ENCODE data around the gene SSU72.

The SSU72 gene

DNA sequence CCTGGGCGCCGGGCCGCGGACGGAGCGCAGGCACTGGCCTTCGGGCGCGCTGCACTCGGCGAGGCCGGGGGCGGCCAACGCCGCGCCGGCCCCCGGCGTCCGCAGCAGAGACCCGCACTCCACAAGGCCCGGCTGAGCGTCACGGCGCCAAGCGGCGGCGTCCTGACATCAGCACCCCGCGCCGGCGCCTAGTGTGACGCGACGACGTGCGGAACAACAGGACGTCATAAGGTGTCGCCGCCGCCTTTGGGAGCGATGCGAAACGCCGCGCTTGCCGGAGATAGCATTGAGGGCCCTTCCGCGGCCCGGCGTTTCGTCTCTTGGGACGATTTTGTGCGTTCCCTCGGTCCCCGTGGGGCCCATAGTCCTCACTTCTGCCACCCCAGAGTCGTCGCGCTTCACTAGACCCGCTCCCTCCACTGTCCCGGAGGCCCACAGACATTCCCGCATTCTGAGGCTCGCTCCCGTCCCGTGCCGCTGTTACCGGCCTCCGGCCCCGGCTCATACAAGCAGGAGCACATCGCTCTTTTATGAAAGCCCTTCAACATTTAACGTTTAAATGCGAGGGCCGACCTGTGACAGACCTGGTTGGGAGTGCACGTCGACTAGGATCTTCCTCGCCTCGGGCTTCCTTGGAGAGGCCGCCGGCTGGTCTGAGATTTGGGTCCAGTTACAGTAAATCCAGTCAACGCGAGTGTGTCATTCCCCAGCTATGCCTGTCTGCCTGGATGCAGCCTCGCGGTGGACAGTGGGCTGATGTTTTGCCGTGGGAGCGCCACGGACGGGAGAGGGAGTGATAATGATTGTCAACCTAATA is at the start of gene SSU72:
Gene SSU72, minus strand, starts transcription at position 143 of the 817 bp plus-strand sequence. CDS start 306 bp downstream, outside the sequence.
- Histone ChIP-seq H3K9me3 (ENCODE audit: control insufficient read depth in 5 of 5, low read length in 5 of 5) (no peaks in the 10 kb centered on the region), H3K27me3 (ENCODE audit: control insufficient read depth in 5 of 5, insufficient read depth in 4 of 5, low read length in 5 of 5) (peaks cover 0 to 4% (median 0%) of the 10 kb centered on the region in 5 donors), H3K27ac (ENCODE audit: low read depth, low read length) (peak within 1 kb of the TSS; percentile 98), H3K4me1 (ENCODE audit: control insufficient read depth in 5 of 5, insufficient read depth in 5 of 5, low read length in 5 of 5) (peaks cover 2 to 27% (median 25%) of the 10 kb centered on the region in 5 donors), H3K36me3 (ENCODE audit: control insufficient read depth in 5 of 5, insufficient read depth in 5 of 5, low read length in 5 of 5) (peaks cover 0 to 6% (median 0%) of the 10 kb centered on the region in 5 donors), H3K4me3 (ENCODE audit: low read depth in 1 of 5, low read length in 5 of 5) (peak within 1 kb of the TSS; percentile 83 to 96 (median 93)), H3K9ac (ENCODE audit: low read length in 5 of 5) (peak within 1 kb of the TSS; percentile 94 to 100 (median 99))

DNA sequence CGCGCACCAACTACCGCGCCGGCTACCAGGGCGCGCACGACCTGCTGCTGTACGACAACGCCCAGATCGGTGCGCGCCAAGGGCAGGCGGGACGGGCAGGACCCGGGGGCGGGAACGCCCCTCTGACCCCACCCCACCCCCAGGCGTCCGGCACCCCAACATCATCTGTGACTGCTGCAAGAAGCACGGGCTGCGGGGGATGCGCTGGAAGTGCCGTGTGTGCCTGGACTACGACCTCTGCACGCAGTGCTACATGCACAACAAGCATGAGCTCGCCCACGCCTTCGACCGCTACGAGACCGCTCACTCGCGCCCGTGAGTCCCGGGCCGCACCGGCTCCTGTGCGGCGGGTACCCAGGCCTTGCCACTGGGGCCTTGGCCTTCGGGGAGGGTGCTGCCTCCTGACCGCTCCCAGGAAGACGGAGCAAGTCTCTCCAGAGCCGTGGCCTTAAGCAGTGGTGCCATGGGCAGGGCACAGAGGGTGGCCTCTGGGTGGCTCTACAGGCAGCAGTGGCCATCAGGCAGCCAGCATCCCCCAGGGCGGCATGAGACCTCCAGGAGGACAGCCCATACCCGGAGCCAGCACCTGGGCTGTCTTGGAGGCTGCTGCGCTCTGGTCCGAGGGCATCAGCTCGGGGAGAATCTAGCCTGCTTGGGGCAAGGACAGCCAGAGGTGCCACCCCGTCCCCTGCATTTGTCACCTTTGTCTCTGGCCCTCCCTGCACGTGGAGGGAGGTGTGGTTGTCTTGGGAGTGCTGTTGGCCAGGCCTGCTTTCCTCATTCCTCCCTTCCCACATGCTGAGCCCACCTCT is 49.2 kb upstream of the SSU72 start:
- no peaks in the 10 kb centered on the region for H3K9me3 ChIP-seq (ENCODE audit: control insufficient read depth in 5 of 5, low read length in 5 of 5)
- H3K27ac ChIP-seq (ENCODE audit: low read depth, low read length) = no peak overlapping the region
- peaks cover 0 to 29% (median 25%) of the 10 kb centered on the region in 5 donors for H3K36me3 ChIP-seq (ENCODE audit: control insufficient read depth in 5 of 5, insufficient read depth in 5 of 5, low read length in 5 of 5)
- no peak overlapping the region for H3K9ac ChIP-seq (ENCODE audit: low read length in 5 of 5)
- no peaks in the 10 kb centered on the region for H3K4me1 ChIP-seq (ENCODE audit: control insufficient read depth in 5 of 5, insufficient read depth in 5 of 5, low read length in 5 of 5)
- peaks cover 0 to 7% (median 0%) of the 10 kb centered on the region in 5 donors for H3K27me3 ChIP-seq (ENCODE audit: control insufficient read depth in 5 of 5, insufficient read depth in 4 of 5, low read length in 5 of 5)
- no peak overlapping the region for H3K4me3 ChIP-seq (ENCODE audit: low read depth in 1 of 5, low read length in 5 of 5)

DNA sequence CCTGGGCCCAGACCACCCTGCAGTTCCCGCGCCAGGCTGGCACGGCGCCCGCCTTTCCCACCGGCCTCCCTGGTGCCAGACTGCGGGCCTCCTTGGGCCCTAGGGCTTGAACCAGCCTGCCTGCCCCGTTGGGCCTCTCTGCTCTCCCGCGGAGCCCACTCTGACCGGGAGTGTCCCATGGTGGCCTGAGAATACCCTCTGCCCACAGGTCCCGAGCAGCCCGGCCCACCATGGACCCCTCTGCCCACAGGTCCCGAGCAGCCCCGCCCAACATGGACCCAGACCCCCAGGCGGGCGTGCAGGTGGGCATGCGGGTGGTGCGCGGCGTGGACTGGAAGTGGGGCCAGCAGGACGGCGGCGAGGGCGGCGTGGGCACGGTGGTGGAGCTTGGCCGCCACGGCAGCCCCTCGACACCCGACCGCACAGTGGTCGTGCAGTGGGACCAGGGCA is 48.5 kb upstream of the SSU72 start:
- no peak overlapping the region for H3K27ac ChIP-seq (ENCODE audit: low read depth, low read length)
- no peaks in the 10 kb centered on the region for H3K4me1 ChIP-seq (ENCODE audit: control insufficient read depth in 5 of 5, insufficient read depth in 5 of 5, low read length in 5 of 5)
- H3K36me3 ChIP-seq (ENCODE audit: control insufficient read depth in 5 of 5, insufficient read depth in 5 of 5, low read length in 5 of 5) = peaks cover 0 to 27% (median 24%) of the 10 kb centered on the region in 5 donors
- H3K9me3 ChIP-seq (ENCODE audit: control insufficient read depth in 5 of 5, low read length in 5 of 5) = no peaks in the 10 kb centered on the region
- no peak overlapping the region for H3K4me3 ChIP-seq (ENCODE audit: low read depth in 1 of 5, low read length in 5 of 5)
- peaks cover 0 to 3% (median 0%) of the 10 kb centered on the region in 5 donors for H3K27me3 ChIP-seq (ENCODE audit: control insufficient read depth in 5 of 5, insufficient read depth in 4 of 5, low read length in 5 of 5)
- no peak overlapping the region for H3K9ac ChIP-seq (ENCODE audit: low read length in 5 of 5)

DNA sequence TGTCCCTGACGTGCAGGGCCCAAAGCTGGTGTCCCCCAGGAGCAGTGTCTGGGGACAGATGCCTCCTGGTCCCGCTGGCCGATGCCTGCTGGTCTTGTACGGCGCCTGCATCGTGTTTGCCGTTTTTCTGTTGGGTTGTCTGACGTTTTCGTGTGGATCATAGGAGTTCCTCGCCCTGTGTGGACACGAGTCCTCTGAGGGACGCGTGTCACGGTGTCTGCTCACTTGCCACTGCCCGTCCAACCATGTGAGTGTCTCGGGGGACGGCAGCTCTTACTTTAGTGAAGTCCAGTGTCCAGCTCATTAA is 48.1 kb upstream of the SSU72 start:
- Histone ChIP-seq H3K27ac (ENCODE audit: low read depth, low read length) (no peak overlapping the region), H3K4me1 (ENCODE audit: control insufficient read depth in 5 of 5, insufficient read depth in 5 of 5, low read length in 5 of 5) (no peaks in the 10 kb centered on the region), H3K9me3 (ENCODE audit: control insufficient read depth in 5 of 5, low read length in 5 of 5) (no peaks in the 10 kb centered on the region), H3K9ac (ENCODE audit: low read length in 5 of 5) (no peak overlapping the region), H3K27me3 (ENCODE audit: control insufficient read depth in 5 of 5, insufficient read depth in 4 of 5, low read length in 5 of 5) (no peaks in the 10 kb centered on the region), H3K4me3 (ENCODE audit: low read depth in 1 of 5, low read length in 5 of 5) (no peak overlapping the region), H3K36me3 (ENCODE audit: control insufficient read depth in 5 of 5, insufficient read depth in 5 of 5, low read length in 5 of 5) (peaks cover 0 to 27% (median 25%) of the 10 kb centered on the region in 5 donors)

DNA sequence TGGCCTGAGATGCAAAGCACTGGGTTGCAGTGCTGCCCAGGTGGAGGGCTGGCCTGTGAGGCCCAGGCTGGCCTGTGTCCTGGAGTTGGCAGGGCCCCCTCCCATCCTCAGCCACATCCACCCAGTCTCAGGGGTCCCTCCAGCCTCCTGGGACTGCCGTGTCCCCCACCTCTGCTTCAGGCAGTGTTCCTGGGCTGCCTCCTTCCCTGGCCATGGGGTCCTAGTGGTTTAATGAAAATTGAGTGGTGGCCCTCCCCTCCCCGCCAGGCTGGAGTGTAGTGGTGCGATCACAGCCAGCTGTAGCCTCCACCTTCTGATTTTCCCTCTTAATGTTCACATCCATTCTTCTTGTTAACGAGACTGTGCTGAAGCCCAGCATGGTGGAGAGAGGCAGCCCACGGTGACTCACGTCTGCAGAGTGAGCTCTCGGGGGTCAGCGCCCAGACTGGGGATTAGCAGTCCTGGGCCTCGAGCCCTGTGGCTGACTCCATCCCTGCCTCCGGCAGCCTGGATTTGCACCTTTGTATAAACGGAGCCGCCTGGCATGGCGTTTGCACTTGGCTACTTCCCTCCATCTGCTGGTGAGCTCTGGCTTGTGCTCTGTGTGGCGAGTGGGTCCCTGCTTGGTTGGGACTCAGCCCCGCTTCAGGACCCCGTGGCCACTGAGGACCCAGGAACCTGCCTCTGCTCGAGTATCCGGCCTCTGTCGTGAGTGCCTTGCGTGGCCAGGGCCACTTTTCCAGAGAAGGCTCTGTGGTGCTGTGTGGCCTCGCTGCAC is 47.5 kb upstream of the SSU72 start:
- Histone ChIP-seq H3K36me3 (ENCODE audit: control insufficient read depth in 5 of 5, insufficient read depth in 5 of 5, low read length in 5 of 5) (peaks cover 0 to 28% (median 26%) of the 10 kb centered on the region in 5 donors), H3K9ac (ENCODE audit: low read length in 5 of 5) (no peak overlapping the region), H3K27me3 (ENCODE audit: control insufficient read depth in 5 of 5, insufficient read depth in 4 of 5, low read length in 5 of 5) (no peaks in the 10 kb centered on the region), H3K27ac (ENCODE audit: low read depth, low read length) (no peak overlapping the region), H3K4me3 (ENCODE audit: low read depth in 1 of 5, low read length in 5 of 5) (no peak overlapping the region), H3K9me3 (ENCODE audit: control insufficient read depth in 5 of 5, low read length in 5 of 5) (no peaks in the 10 kb centered on the region), H3K4me1 (ENCODE audit: control insufficient read depth in 5 of 5, insufficient read depth in 5 of 5, low read length in 5 of 5) (peaks cover under 1 to 5% (median under 1%) of the 10 kb centered on the region in 5 donors)

DNA sequence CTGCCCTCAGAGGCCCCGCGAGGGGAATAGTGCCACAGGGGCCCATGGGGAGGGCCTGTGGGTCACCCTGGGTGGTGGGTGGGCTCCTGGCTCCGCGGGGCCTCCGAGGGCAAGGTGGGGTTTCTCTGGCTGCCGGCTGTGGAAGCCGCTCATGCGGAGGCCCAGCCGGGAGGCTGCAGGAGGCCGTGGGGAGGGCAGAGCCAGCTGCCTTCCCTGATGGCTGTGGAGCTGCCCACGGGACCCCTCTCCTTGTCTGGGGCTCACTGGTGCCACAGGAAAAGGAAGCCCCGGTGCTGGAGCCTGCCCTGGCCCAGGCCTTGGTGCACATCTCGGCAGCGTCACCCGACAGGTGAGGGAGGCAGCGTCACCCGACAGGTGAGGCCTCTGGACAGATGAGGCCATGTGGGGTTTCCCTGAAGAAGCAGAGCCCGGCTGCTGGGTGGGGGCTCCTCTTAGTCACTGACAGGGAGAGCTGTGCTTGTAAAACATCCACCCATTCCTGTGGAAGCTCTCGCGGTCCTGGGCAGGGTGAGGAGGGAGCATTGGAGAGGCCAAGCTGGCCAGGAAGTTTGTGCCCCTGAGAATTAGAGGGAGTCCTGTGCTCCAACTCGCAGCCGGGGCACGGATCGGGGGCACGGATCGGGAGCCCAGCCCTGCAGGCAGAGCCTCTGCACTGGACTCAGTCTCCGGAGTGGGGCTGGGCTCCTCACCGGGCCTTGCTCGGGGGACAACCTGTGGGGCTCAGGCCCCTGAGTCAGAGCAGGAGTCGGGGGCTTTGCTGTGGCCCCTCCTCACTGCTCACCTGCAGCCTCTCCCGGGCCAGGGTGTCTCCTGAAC is 46.7 kb upstream of the SSU72 start:
- no peaks in the 10 kb centered on the region for H3K27me3 ChIP-seq (ENCODE audit: control insufficient read depth in 5 of 5, insufficient read depth in 4 of 5, low read length in 5 of 5)
- no peak overlapping the region for H3K27ac ChIP-seq (ENCODE audit: low read depth, low read length)
- H3K4me3 ChIP-seq (ENCODE audit: low read depth in 1 of 5, low read length in 5 of 5) = no peak overlapping the region
- peaks cover 0 to 26% (median 23%) of the 10 kb centered on the region in 5 donors for H3K36me3 ChIP-seq (ENCODE audit: control insufficient read depth in 5 of 5, insufficient read depth in 5 of 5, low read length in 5 of 5)
- H3K4me1 ChIP-seq (ENCODE audit: control insufficient read depth in 5 of 5, insufficient read depth in 5 of 5, low read length in 5 of 5) = peaks cover 5 to 13% (median 9%) of the 10 kb centered on the region in 5 donors
- H3K9me3 ChIP-seq (ENCODE audit: control insufficient read depth in 5 of 5, low read length in 5 of 5) = no peaks in the 10 kb centered on the region
- no peak overlapping the region for H3K9ac ChIP-seq (ENCODE audit: low read length in 5 of 5)

DNA sequence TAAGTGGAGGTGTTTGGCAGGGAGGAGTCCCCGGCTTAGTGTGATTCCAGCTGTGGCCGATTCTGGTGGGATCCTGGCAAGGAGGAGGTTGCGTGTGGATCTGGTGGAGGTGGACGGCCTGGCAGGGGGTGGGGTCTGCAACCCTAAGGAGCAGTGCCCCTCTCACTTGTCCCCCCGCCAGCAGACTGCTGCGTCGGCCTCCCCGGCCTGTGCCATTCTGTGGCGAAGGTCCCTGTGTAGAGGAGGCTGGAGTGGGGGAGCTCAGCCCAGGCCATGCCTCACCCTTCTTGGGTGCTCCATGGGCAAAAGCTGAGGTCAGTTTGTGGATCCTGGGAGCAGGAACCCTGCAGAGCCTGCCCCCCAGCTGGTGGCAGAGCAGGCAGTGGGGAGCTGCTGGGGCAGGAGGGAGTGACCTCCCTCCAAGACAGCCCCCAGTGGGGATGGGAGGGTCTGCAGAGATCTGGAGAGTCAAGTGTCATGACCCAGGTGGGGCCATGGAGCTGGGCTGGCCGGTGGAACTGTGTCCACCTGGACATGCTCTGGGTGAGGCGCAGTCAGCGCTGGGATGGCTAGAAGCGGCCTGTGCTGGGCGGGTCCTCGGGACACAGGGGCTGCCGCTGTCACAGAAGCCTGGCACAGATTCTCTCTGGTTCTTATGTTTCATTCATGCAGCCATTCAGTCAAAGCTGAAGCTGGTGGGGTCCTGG is 45.9 kb upstream of the SSU72 start:
- no peaks in the 10 kb centered on the region for H3K27me3 ChIP-seq (ENCODE audit: control insufficient read depth in 5 of 5, insufficient read depth in 4 of 5, low read length in 5 of 5)
- H3K4me3 ChIP-seq (ENCODE audit: low read depth in 1 of 5, low read length in 5 of 5) = no peak overlapping the region
- H3K9ac ChIP-seq (ENCODE audit: low read length in 5 of 5) = no peak overlapping the region
- no peak overlapping the region for H3K27ac ChIP-seq (ENCODE audit: low read depth, low read length)
- peaks cover 5 to 15% (median 11%) of the 10 kb centered on the region in 5 donors for H3K4me1 ChIP-seq (ENCODE audit: control insufficient read depth in 5 of 5, insufficient read depth in 5 of 5, low read length in 5 of 5)
- H3K9me3 ChIP-seq (ENCODE audit: control insufficient read depth in 5 of 5, low read length in 5 of 5) = no peaks in the 10 kb centered on the region
- H3K36me3 ChIP-seq (ENCODE audit: control insufficient read depth in 5 of 5, insufficient read depth in 5 of 5, low read length in 5 of 5) = peaks cover 0 to 24% (median 23%) of the 10 kb centered on the region in 5 donors

DNA sequence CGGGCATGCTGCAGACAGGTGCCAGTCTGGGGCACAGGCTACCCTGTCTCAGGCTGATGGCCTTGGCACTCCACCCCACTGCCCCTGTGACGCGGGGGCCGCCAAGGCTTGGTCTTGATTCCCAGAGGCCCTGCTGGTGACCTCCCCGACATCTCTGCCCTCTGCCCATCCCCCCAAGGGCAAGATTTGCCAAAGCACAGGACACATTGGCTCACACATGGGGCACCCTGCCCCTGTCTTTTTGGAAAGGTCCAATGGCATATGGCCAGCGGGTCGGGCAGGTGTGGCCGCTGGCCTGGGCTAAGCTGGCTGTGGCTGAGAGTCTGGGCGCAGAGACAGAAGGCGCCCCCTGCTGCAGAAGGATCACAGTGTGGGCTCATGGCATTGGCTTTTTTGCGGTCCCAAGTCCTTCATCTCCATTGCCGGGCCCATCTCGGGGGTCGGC is 45.3 kb upstream of the SSU72 start:
- Histone ChIP-seq H3K36me3 (ENCODE audit: control insufficient read depth in 5 of 5, insufficient read depth in 5 of 5, low read length in 5 of 5) (peaks cover 0 to 24% (median 19%) of the 10 kb centered on the region in 5 donors), H3K9ac (ENCODE audit: low read length in 5 of 5) (no peak overlapping the region), H3K27me3 (ENCODE audit: control insufficient read depth in 5 of 5, insufficient read depth in 4 of 5, low read length in 5 of 5) (no peaks in the 10 kb centered on the region), H3K9me3 (ENCODE audit: control insufficient read depth in 5 of 5, low read length in 5 of 5) (no peaks in the 10 kb centered on the region), H3K4me1 (ENCODE audit: control insufficient read depth in 5 of 5, insufficient read depth in 5 of 5, low read length in 5 of 5) (peaks cover 5 to 17% (median 12%) of the 10 kb centered on the region in 5 donors), H3K4me3 (ENCODE audit: low read depth in 1 of 5, low read length in 5 of 5) (no peak overlapping the region), H3K27ac (ENCODE audit: low read depth, low read length) (no peak overlapping the region)
